Stimulated activated naive CD8-positive, alpha-beta T cell treated with anti-CD3 and anti-CD28 coated beads, Interleukin-15, amount 100 ng/mL, for 72 hours (primary cell): Measurements from ENCODE around the gene MORN1.

Experiments
- ATAC-seq: fragments of 150-1000 bp; cut with Tn5 transposase; 2 replicates; pipeline ENCODE4 v1.10.0; 2021; ENCODE audit warnings: mild to moderate bottlenecking, moderate library complexity
- DNase-seq, 2 donors: peaks; one replicate each; pipeline ENCODE4 v3.0.0; 2021 to 2022
- H3K27ac Mint-ChIP-seq, 2 donors: one replicate each; pipeline ENCODE4 v1.8.0; 2022; ENCODE audit warnings: mild to moderate bottlenecking in 2 of 2, mixed read lengths in 2 of 2, moderate library complexity in 2 of 2
- H3K27me3 Mint-ChIP-seq: one replicate; pipeline ENCODE4 v1.8.0; 2022; ENCODE audit warnings: mixed read lengths
- H3K4me1 Mint-ChIP-seq: one replicate; pipeline ENCODE4 v1.8.0; 2022; ENCODE audit warnings: mild to moderate bottlenecking, mixed read lengths
- H3K4me3 Mint-ChIP-seq, 2 donors: one replicate each; pipeline ENCODE4 v1.8.0; 2022; ENCODE audit warnings: mild to moderate bottlenecking in 2 of 2, mixed read lengths in 2 of 2, moderate library complexity in 1 of 2
- H3K9me3 Mint-ChIP-seq, 2 donors: one replicate each; pipeline ENCODE4 v1.8.0; 2022; ENCODE audit warnings: mixed read lengths in 2 of 2

MORN1 gene

GRCh38 chr1:2292725-2293450 lies 98.5 kb downstream of the MORN1 start:
- no peak for ATAC-seq
- Mint-ChIP-seq H3K27me3 (no peaks in the 10 kb centered on the region), H3K4me3 (no peak overlapping the region), H3K4me1 (peaks cover 99% of the 10 kb centered on the region), H3K9me3 (no peaks in the 10 kb centered on the region), H3K27ac (no peak overlapping the region)
- no peak for DNase-seq

DNA sequence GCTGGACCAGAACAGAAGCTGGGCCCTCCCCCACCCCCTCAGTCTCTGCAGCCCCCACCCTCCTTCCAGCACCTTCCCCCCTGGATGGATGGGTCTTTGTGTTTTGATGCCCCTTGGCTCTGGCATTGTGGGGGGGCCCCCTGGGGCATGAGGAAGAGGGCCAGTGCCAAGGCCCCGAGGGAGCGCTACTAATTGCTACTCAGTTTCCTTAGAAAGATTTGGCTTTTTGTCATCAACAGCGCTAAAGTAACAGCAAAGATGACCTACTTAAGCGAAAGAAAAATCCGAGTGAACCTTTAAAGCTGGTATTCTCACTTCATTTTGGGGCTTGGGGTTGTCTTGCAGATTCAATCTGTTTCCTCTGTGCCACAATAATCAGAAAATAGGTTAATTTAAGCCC lies 99.8 kb downstream of the MORN1 start:
- DNase-seq (no peak), ATAC-seq (no peak)
- H3K27me3 Mint-ChIP-seq, result no peaks in the 10 kb centered on the region
- peak overlapping the region; percentile 82 to 87 for H3K4me3 Mint-ChIP-seq
- peaks cover 97% of the 10 kb centered on the region for H3K4me1 Mint-ChIP-seq
- peak overlapping the region in 1 of 2 donors; percentile 90 for H3K27ac Mint-ChIP-seq
- H3K9me3 Mint-ChIP-seq, result no peaks in the 10 kb centered on the region

- peak; percentile 74 to 91 for DNase-seq
- Mint-ChIP-seq H3K4me1 (peaks cover 98% of the 10 kb centered on the region), H3K27ac (peak overlapping the region; percentile 90 to 92), H3K27me3 (no peaks in the 10 kb centered on the region), H3K9me3 (no peaks in the 10 kb centered on the region), H3K4me3 (peak overlapping the region; percentile 82 to 87)
- ATAC-seq, result peak; percentile 94
Observed at GRCh38 chr1:2290595-2291510, 100.5 kb downstream of the MORN1 start.

DNA sequence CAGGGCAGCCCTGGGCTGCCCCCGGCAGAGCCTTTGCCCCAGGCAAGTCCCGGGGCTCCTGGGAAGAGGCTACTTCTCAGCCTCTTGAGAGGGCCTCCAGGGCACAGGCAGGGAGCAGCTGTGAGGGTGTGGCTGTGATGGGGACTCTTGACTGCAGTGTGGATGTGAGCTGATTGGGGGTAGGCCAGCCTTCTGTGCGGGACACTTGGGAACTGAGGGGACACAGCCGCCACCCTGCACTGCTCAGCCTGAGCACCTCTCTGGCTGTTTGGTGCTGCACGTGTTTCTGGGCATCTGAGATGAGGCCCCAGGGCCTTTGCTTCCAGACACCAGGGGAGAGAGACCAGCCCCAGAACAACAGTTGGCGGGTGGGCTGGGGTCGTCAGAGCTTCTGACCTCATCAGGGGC lies 101.2 kb downstream of the MORN1 start:
- peaks cover 91% of the 10 kb centered on the region for H3K4me1 Mint-ChIP-seq
- no peaks in the 10 kb centered on the region for H3K27me3 Mint-ChIP-seq
- H3K4me3 Mint-ChIP-seq, result peak overlapping the region; percentile 82 to 87
- H3K9me3 Mint-ChIP-seq, result no peaks in the 10 kb centered on the region
- H3K27ac Mint-ChIP-seq, result peak overlapping the region; percentile 90 to 92
- DNase-seq (no peak), ATAC-seq (peak; percentile 69)

DNA sequence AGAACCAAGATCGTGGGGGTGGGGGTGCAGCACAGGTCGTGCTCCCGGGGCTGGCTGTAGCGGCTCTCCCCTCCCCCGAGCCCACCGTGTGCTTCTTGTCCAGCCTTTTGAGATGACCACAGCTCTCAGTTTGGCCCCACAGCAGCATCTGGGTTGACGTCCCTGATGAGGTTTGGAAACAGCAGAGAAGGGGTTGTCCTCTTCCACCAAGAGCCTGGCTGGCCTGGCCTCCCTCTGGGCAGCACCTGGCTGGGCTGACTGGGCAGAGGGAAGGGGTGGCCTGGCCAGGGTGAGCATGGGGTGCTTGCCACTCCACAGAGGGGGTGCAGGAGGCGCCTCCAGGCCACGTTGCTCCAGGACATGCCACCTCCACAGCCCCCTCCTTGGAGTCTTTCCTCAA lies 101.7 kb downstream of the MORN1 start:
- peaks cover 85% of the 10 kb centered on the region for H3K4me1 Mint-ChIP-seq
- H3K27me3 Mint-ChIP-seq, result no peaks in the 10 kb centered on the region
- no peak for DNase-seq
- H3K4me3 Mint-ChIP-seq, result peak overlapping the region; percentile 82 to 87
- no peaks in the 10 kb centered on the region for H3K9me3 Mint-ChIP-seq
- H3K27ac Mint-ChIP-seq, result peak overlapping the region in 1 of 2 donors; percentile 91
- ATAC-seq, result no peak

DNA sequence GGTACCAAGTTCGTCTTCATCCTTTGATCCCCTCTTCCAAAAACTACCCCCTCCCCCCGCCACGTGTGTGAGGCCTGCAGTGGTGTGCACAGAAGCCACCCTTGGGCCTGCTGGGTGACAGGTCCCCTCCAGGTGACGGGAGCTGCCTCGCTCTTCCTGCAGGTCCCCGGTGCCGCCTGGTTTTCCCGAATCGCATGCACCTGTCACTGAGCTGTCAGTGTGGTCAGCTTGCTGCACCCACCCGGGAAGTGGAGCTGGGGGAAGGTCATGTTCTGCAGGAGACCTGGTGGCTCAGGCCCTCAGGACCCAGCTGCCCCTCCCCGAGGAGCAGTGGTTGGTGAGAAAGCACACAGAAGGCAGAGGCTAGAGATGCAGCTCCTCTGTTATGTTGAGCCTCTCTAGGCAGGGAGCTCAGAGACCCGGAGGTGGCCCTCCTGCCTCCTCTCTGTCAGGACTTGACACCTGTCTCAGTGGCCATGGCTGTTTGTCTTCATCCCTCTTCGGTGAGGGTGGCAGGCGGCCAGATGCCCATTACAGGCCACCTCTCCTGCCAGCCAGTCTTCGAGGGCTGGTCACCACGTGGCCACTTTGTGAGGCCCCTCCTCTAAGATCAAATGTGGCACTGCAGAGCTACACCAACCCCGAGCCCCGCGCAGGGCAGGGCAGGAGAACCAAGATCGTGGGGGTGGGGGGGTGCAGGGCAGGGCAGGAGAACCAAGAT lies 102.4 kb downstream of the MORN1 start:
- ATAC-seq (no peak), DNase-seq (no peak)
- no peak overlapping the region for H3K27ac Mint-ChIP-seq
- H3K4me3 Mint-ChIP-seq, result peak overlapping the region in 1 of 2 donors; percentile 59
- H3K9me3 Mint-ChIP-seq, result no peaks in the 10 kb centered on the region
- peaks cover 83% of the 10 kb centered on the region for H3K4me1 Mint-ChIP-seq
- no peaks in the 10 kb centered on the region for H3K27me3 Mint-ChIP-seq

DNA sequence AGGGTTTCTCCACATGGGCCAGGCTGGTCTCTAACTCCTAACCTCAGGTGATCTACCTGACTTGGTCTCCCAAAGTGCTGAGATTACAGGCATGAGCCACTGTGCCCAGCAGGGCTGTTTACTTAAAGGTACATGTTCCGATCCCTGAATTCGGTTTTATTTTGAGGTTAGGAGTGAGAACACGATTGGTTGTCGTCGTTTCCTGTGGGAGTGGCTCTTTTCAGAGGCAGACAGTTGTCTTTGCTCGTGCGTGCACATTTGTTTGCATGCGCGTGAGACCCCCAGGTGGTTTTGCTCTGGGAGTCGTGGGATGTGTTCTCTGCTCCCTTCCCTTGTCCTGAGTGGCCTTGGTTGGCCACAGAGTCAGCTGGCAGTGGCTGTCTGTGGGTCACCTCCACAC lies 103.0 kb downstream of the MORN1 start:
- no peaks in the 10 kb centered on the region for H3K9me3 Mint-ChIP-seq
- no peaks in the 10 kb centered on the region for H3K27me3 Mint-ChIP-seq
- peak overlapping the region; percentile 9 to 59 for H3K4me3 Mint-ChIP-seq
- H3K27ac Mint-ChIP-seq, result no peak overlapping the region
- ATAC-seq (no peak), DNase-seq (no peak)
- H3K4me1 Mint-ChIP-seq, result peaks cover 81% of the 10 kb centered on the region

DNA sequence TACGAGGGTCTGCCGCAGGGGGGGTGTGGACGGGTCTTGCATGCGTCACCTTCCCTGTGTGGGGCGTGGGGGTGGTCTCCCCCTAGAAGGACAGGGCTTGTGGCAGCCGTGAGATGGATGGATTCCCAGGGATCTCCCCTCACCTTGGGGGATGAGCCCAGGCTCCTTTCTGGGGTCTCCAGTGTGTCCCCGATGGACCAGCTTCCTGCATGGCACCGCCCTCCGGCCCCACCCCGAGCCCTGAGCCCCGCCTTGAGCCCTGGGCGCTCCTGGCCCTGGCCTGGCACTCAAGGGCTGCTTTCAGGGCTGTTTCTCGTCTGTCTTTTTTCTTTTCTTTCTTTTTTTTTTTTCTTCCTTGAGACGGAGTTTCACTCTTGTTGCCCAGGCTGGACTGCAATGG lies 103.7 kb downstream of the MORN1 start:
- Mint-ChIP-seq H3K27ac (no peak overlapping the region), H3K27me3 (no peaks in the 10 kb centered on the region), H3K4me1 (peaks cover 81% of the 10 kb centered on the region), H3K9me3 (no peaks in the 10 kb centered on the region), H3K4me3 (no peak overlapping the region)
- ATAC-seq (no peak), DNase-seq (no peak)

DNA sequence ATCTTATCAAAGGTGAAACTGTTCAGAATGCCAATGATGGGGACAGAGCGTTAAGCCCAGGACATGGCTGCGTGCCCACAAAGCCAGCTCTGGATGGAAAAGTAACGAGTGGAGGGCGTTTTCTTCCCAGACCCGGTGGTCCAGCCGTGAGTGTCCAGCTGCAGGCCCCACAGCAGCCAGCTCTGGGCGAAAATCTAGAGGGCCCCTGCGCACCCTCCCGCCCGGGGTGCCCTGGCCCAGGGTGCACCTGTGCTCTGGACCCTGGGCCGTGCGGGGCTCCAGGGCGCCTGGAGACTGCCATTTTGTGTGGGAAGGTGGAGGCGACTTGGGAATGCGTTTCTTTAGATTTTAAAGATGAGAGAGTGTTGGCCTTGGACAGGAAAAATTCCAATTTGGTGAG lies 104.4 kb downstream of the MORN1 start:
- no peak for ATAC-seq
- no peak overlapping the region for H3K27ac Mint-ChIP-seq

DNA sequence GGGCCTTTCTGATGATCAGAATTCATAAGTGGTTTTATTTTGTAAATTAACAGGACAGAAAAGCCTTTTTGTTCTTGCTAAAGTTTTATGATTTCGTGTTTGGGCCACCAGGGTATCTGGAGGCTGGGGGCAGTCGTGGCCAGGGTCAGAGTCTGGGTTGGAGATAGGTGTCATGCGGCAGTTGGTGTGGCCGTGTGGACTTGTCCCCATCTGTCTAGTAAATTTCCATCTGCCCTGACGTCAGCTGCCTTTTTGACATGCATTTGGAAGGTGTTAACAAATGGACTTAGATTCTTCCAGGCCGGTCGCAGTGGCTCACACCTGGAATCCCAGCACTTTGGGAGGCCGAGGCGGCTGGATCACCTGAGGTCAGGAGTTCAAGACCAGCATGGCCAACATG lies 106.4 kb downstream of the MORN1 start:
- no peaks in the 10 kb centered on the region for H3K27me3 Mint-ChIP-seq
- H3K9me3 Mint-ChIP-seq, result no peaks in the 10 kb centered on the region
- ATAC-seq (no peak), DNase-seq (no peak)
- peaks cover 55% of the 10 kb centered on the region for H3K4me1 Mint-ChIP-seq
- H3K4me3 Mint-ChIP-seq, result no peak overlapping the region
- H3K27ac Mint-ChIP-seq, result peak overlapping the region in 1 of 2 donors; percentile 66

More for the DNA sequence above, 104.4 kb downstream of the MORN1 start:
- Mint-ChIP-seq H3K9me3 (no peaks in the 10 kb centered on the region), H3K27me3 (no peaks in the 10 kb centered on the region), H3K4me3 (no peak overlapping the region), H3K4me1 (peaks cover 75% of the 10 kb centered on the region)
- no peak for DNase-seq

GRCh38 chr1:2283991-2284895 lies 107.1 kb downstream of the MORN1 start:
- no peaks in the 10 kb centered on the region for H3K27me3 Mint-ChIP-seq
- H3K4me1 Mint-ChIP-seq, result peaks cover 55% of the 10 kb centered on the region

DNA sequence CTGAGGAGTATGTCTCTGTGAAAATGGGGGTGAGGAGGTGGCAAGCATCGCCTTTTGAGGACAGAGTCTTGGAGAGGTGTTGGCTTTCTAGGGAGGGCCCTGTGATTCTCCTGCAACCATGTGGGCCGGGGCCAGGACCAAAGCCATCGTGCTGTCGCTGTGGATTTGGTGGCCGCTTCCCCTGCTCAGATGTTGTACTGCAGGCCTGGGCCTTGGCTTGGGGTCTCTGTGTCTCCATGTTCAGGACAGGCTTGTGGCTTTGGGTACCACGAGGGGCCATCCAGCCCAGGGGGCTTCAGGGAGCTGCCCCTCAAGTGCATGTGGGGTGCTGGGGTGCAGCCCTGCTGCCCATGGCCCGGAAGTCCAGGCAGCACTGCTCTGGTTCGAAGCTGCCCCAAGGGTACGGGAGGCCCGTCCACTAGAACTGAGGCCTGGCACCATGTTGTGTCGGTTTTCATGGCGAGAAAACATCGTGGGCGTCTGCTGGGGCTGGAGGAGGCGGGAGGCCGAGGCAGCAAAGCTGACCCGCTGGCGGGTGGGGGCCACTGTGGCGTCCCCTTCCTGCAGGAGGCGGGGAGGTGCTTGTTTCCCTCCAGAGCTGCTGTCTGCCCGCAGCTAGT lies 107.9 kb downstream of the MORN1 start:
- DNase-seq (no peak), ATAC-seq (no peak)
- Mint-ChIP-seq H3K9me3 (no peaks in the 10 kb centered on the region), H3K27ac (no peak overlapping the region), H3K27me3 (no peaks in the 10 kb centered on the region), H3K4me1 (peaks cover 55% of the 10 kb centered on the region), H3K4me3 (no peak overlapping the region)

More at GRCh38 chr1:2283991-2284895, 107.1 kb downstream of the MORN1 start:
- no peak for DNase-seq
- H3K9me3 Mint-ChIP-seq, result no peaks in the 10 kb centered on the region
- peak overlapping the region in 1 of 2 donors; percentile 82 for H3K27ac Mint-ChIP-seq
- ATAC-seq, result peak; percentile 16
- H3K4me3 Mint-ChIP-seq, result no peak overlapping the region

DNA sequence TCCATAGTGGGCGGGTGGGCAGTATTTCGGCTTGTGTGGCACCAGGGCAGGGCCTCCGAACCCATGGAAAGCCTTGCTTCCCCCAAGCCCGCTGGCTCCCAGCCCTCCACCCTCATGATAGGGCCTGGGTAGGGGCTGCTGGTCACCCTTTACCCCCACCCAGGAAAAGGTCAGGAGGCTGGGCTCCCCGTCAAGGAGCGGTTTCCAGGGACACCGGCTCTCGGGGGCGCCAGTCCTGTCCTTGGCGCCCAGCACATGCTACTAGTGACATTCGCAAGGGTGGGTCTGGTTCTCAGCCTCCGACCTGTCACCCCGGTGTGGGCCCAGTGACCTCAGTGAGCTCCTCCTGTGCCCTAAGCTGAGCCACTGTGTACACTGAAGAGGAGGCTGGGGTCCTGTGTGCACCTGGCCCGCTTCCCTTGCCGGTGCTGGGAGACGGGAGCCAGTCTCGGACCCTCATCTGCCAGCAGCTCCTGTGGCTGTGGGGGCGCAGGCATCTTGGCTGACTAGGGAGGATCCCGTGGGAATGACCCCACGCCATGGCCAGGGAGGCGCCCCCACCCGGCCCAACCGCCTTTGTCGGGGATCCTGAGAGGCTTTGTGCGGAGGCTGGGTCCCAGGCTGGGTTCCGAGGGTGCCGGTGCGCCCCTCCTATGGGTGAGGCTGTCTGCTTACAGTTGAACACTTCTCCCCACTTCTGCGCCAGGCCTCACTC lies 108.6 kb downstream of the MORN1 start:
- ATAC-seq, result peak; percentile 32

GRCh38 chr1:2279817-2280216 lies 111.5 kb downstream of the MORN1 start:
- peaks cover 67% of the 10 kb centered on the region for H3K4me1 Mint-ChIP-seq
- H3K27me3 Mint-ChIP-seq, result no peaks in the 10 kb centered on the region
- no peak overlapping the region for H3K4me3 Mint-ChIP-seq
- peak overlapping the region; percentile 89 to 96 for H3K27ac Mint-ChIP-seq
- no peak for DNase-seq
- no peaks in the 10 kb centered on the region for H3K9me3 Mint-ChIP-seq
- no peak for ATAC-seq

More for the DNA sequence above, 108.6 kb downstream of the MORN1 start:
- no peaks in the 10 kb centered on the region for H3K9me3 Mint-ChIP-seq
- H3K4me3 Mint-ChIP-seq, result no peak overlapping the region
- H3K27me3 Mint-ChIP-seq, result no peaks in the 10 kb centered on the region
- DNase-seq, result no peak
- H3K27ac Mint-ChIP-seq, result no peak overlapping the region
- peaks cover 55% of the 10 kb centered on the region for H3K4me1 Mint-ChIP-seq
